ENCODE results near the gene UTY. TPM values are rescaled to one million over a fixed set of nuclear protein-coding genes. Genes with fewer than 3 reads are reported as not detected.

The UTY gene
- total and polyA plus RNA-seq, 10 of the 15 experiments (the other 5 are each of a cell fraction or from before 2014, with no cell fraction given), result 0.13 TPM; not detected in 9

DNA sequence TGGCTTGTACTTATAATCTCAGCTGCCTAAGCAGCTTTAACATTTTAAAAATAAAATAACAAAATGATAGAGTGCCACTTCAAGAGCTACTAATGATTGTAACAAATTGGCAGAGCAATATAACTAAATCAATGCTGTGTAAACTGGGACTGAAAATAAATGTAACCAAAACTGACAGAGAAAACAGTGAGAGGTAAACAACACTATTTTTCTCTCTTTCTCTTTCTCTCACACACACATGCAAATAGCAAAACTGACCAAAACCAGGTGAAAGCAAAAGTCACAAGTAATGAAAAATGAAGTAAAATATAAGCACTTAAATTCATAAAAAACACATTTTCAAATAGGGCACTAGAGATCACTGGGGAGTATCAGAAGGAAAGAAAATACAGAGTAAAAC, 109.6 kb downstream of the UTY start (continued):
- TF ChIP-seq, protein P1, sequence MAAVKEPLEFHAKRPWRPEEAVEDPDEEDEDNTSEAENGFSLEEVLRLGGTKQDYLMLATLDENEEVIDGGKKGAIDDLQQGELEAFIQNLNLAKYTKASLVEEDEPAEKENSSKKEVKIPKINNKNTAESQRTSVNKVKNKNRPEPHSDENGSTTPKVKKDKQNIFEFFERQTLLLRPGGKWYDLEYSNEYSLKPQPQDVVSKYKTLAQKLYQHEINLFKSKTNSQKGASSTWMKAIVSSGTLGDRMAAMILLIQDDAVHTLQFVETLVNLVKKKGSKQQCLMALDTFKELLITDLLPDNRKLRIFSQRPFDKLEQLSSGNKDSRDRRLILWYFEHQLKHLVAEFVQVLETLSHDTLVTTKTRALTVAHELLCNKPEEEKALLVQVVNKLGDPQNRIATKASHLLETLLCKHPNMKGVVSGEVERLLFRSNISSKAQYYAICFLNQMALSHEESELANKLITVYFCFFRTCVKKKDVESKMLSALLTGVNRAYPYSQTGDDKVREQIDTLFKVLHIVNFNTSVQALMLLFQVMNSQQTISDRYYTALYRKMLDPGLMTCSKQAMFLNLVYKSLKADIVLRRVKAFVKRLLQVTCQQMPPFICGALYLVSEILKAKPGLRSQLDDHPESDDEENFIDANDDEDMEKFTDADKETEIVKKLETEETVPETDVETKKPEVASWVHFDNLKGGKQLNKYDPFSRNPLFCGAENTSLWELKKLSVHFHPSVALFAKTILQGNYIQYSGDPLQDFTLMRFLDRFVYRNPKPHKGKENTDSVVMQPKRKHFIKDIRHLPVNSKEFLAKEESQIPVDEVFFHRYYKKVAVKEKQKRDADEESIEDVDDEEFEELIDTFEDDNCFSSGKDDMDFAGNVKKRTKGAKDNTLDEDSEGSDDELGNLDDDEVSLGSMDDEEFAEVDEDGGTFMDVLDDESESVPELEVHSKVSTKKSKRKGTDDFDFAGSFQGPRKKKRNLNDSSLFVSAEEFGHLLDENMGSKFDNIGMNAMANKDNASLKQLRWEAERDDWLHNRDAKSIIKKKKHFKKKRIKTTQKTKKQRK (IDR thresholded peaks at IDR 0.05; ENCODE audit: low read depth, low read length), result no peak
- TF ChIP-seq, protein P2, sequence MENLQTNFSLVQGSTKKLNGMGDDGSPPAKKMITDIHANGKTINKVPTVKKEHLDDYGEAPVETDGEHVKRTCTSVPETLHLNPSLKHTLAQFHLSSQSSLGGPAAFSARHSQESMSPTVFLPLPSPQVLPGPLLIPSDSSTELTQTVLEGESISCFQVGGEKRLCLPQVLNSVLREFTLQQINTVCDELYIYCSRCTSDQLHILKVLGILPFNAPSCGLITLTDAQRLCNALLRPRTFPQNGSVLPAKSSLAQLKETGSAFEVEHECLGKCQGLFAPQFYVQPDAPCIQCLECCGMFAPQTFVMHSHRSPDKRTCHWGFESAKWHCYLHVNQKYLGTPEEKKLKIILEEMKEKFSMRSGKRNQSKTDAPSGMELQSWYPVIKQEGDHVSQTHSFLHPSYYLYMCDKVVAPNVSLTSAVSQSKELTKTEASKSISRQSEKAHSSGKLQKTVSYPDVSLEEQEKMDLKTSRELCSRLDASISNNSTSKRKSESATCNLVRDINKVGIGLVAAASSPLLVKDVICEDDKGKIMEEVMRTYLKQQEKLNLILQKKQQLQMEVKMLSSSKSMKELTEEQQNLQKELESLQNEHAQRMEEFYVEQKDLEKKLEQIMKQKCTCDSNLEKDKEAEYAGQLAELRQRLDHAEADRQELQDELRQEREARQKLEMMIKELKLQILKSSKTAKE (IDR thresholded peaks at IDR 0.05; ENCODE audit: low read depth, poor library complexity, severe bottlenecking), result no peak

DNA sequence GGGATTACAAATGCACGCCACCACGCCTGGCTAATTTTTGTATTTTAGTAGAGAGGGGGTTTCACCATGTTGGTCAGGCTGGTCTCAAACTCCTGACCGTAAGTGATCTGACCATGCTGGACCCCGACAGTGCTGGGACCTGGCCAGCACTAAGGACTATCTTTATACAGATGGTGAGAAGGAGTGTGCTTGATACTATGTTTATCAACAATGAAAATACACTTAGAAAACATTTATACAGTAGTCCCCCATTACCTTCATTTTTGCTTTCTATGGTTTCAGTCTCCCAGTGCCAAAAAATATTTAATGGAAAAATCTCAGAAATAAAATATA, 111.4 kb downstream of the UTY start:
- CTCF ChIA-PET, result no interaction called here
- Histone ChIP-seq H3K27ac (ENCODE audit: control insufficient read depth, insufficient read depth) (no peak overlapping the region), H3K36me3 (ENCODE audit: control insufficient read depth in 2 of 2, insufficient read depth in 2 of 2, low read length in 1 of 2) (no peaks in the 10 kb centered on the region), H3K9ac (ENCODE audit: control insufficient read depth, insufficient read depth, low read length) (no peak overlapping the region), H3K4me3 (no peak overlapping the region), H3K79me2 (ENCODE audit: control insufficient read depth, insufficient read depth, low read length) (no peaks in the 10 kb centered on the region), H3K27me3 (replicated peaks in 1 of 2; ENCODE audit: control insufficient read depth in 2 of 2, insufficient read depth in 2 of 2, low read length in 1 of 2) (no peaks in the 10 kb centered on the region), H3K4me2 (ENCODE audit: control insufficient read depth, insufficient read depth) (no peak overlapping the region), H3K4me1 (ENCODE audit: control insufficient read depth, insufficient read depth, low read length) (no peaks in the 10 kb centered on the region), H2AFZ (ENCODE audit: control insufficient read depth, low read depth, low read length) (no peak overlapping the region), H4K20me1 (ENCODE audit: control insufficient read depth, insufficient read depth) (no peaks in the 10 kb centered on the region), H3K9me3 (replicated peaks; ENCODE audit: control insufficient read depth, insufficient read depth, low read length) (no peaks in the 10 kb centered on the region)
- intact Hi-C loops (cut with micrococcal nuclease; ENCODE audit: unreplicated experiment), result no loop called here
- ATAC-seq (no peak), FAIRE-seq (no peak), DNase-seq (ENCODE audit: low read depth, low spot score) (no peak)
- SMC1A ChIA-PET (ENCODE audit: uncharacterized antibody, unreplicated experiment), result no interaction called here
- in situ Hi-C loops (cut with MboI), result no loop called here
- RAD21 ChIA-PET (ENCODE audit: unreplicated experiment), result no interaction called here
- no CpG with 5 or more reads among the region's 4 CpGs for WGBS (ENCODE audit: insufficient coverage, insufficient replicate concordance, low lambda C conversion rate, missing lambda C conversion rate)
- BruUV-seq (replicated peaks), result no TSS peak
- POLR2A ChIA-PET, result no interaction called here
- no peak for TF ChIP-seq ZZZ3 (IDR thresholded peaks at IDR 0.05; ENCODE audit: control insufficient read depth, insufficient read length, low read depth)
- TF ChIP-seq, protein P3, sequence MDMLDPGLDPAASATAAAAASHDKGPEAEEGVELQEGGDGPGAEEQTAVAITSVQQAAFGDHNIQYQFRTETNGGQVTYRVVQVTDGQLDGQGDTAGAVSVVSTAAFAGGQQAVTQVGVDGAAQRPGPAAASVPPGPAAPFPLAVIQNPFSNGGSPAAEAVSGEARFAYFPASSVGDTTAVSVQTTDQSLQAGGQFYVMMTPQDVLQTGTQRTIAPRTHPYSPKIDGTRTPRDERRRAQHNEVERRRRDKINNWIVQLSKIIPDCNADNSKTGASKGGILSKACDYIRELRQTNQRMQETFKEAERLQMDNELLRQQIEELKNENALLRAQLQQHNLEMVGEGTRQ (IDR thresholded peaks at IDR 0.05; ENCODE audit: borderline replicate concordance, low read depth, low read length), result no peak
- TF ChIP-seq, protein P4, sequence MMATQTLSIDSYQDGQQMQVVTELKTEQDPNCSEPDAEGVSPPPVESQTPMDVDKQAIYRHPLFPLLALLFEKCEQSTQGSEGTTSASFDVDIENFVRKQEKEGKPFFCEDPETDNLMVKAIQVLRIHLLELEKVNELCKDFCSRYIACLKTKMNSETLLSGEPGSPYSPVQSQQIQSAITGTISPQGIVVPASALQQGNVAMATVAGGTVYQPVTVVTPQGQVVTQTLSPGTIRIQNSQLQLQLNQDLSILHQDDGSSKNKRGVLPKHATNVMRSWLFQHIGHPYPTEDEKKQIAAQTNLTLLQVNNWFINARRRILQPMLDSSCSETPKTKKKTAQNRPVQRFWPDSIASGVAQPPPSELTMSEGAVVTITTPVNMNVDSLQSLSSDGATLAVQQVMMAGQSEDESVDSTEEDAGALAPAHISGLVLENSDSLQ (IDR thresholded peaks at IDR 0.05), result no peak
- TF ChIP-seq, protein P5, sequence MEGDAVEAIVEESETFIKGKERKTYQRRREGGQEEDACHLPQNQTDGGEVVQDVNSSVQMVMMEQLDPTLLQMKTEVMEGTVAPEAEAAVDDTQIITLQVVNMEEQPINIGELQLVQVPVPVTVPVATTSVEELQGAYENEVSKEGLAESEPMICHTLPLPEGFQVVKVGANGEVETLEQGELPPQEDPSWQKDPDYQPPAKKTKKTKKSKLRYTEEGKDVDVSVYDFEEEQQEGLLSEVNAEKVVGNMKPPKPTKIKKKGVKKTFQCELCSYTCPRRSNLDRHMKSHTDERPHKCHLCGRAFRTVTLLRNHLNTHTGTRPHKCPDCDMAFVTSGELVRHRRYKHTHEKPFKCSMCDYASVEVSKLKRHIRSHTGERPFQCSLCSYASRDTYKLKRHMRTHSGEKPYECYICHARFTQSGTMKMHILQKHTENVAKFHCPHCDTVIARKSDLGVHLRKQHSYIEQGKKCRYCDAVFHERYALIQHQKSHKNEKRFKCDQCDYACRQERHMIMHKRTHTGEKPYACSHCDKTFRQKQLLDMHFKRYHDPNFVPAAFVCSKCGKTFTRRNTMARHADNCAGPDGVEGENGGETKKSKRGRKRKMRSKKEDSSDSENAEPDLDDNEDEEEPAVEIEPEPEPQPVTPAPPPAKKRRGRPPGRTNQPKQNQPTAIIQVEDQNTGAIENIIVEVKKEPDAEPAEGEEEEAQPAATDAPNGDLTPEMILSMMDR (IDR thresholded peaks at IDR 0.05 in 2 of 3, conservative IDR thresholded peaks at IDR 0.05 in 1 of 3; ENCODE audit: control insufficient read depth in 2 of 3, extremely low read depth in 1 of 3, insufficient read depth in 1 of 3, low read depth in 3 of 3, low read length in 3 of 3), result no peak
- no peak for TF ChIP-seq DPF2 (IDR thresholded peaks at IDR 0.05)
- no peak for TF ChIP-seq IRF4 (IDR thresholded peaks at IDR 0.05; ENCODE audit: low read depth, low read length)
- TF ChIP-seq, protein P6, sequence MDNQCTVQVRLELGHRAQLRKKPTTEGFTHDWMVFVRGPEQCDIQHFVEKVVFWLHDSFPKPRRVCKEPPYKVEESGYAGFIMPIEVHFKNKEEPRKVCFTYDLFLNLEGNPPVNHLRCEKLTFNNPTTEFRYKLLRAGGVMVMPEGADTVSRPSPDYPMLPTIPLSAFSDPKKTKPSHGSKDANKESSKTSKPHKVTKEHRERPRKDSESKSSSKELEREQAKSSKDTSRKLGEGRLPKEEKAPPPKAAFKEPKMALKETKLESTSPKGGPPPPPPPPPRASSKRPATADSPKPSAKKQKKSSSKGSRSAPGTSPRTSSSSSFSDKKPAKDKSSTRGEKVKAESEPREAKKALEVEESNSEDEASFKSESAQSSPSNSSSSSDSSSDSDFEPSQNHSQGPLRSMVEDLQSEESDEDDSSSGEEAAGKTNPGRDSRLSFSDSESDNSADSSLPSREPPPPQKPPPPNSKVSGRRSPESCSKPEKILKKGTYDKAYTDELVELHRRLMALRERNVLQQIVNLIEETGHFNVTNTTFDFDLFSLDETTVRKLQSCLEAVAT (IDR thresholded peaks at IDR 0.05), result no peak
- TF ChIP-seq, protein P7, sequence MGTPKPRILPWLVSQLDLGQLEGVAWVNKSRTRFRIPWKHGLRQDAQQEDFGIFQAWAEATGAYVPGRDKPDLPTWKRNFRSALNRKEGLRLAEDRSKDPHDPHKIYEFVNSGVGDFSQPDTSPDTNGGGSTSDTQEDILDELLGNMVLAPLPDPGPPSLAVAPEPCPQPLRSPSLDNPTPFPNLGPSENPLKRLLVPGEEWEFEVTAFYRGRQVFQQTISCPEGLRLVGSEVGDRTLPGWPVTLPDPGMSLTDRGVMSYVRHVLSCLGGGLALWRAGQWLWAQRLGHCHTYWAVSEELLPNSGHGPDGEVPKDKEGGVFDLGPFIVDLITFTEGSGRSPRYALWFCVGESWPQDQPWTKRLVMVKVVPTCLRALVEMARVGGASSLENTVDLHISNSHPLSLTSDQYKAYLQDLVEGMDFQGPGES (IDR thresholded peaks at IDR 0.05), result no peak
